Measurements from ENCODE around the gene PCNA.

PCNA gene

DNA sequence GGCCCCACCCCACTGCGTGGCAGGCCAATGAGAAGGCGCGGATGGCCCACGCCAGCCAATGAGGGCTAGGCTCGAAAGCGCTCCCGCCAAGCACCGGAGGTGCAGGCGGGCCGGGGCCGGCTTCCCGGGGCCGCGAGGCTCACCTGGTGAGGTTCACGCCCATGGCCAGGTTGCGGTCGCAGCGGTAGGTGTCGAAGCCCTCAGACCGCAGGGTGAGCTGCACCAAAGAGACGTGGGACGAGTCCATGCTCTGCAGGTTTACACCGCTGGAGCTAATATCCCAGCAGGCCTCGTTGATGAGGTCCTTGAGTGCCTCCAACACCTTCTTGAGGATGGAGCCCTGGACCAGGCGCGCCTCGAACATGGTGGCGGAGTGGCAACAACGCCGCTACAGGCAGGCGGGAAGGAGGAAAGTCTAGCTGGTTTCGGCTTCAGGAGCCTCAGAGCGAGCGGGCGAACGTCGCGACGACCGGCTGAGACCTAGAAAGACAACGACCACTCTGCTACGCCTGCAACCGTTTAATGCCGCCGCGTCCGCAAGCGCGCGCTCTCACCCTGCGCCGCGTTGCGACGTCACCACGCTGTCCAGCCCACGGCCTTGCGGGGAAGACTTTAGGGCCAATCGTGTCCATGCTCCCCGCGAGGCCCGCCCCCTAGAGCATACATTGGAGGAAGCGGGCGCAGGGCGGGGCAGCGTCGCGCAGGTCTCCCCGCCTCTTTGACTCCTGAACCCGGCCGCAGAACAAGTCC, at the start of gene PCNA:
TSS of gene PCNA (minus strand) at position 524 of the 750 bp plus-strand sequence. CDS start at position 364, 160 bp downstream.
- peak; percentile 96 to 98 for DNase-seq

DNA sequence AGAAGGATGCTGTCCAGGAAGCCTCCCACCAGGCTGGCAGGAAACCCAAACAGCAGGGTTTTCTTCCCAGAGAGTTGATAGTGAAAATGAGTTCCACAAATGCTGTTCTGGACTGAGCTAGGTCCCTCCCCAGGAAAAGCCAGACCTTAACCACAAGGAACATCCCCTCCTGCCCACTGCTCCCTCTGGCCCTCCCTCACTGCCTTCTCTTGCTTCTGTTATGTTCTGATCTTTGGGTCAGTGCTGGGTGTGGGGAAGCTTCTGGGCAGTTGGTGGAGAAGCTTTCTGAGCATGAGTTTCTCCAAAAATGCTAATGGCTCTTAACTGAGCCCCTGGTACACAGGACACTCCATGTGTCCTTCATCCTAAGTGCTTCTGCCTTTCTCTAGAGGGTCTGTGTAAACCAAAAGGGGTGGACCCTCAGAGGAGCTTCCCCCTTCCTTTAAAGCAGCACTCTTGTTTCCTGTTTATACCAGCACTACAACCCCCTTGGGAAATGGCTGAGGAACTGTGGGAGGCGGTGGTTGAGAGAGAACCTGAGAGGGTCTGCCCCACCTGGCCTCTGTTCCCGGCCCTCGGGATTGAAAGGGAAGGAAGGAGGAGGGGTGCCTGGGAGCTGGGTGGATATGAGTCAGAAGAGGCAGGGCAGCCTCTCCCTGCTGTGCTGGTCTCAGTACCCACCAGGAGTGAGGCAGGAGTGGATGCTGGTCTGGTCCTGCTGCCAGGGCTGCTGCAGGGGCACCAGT, 49.1 kb upstream of the PCNA start:
- peak; percentile 69 to 75 for DNase-seq

DNA sequence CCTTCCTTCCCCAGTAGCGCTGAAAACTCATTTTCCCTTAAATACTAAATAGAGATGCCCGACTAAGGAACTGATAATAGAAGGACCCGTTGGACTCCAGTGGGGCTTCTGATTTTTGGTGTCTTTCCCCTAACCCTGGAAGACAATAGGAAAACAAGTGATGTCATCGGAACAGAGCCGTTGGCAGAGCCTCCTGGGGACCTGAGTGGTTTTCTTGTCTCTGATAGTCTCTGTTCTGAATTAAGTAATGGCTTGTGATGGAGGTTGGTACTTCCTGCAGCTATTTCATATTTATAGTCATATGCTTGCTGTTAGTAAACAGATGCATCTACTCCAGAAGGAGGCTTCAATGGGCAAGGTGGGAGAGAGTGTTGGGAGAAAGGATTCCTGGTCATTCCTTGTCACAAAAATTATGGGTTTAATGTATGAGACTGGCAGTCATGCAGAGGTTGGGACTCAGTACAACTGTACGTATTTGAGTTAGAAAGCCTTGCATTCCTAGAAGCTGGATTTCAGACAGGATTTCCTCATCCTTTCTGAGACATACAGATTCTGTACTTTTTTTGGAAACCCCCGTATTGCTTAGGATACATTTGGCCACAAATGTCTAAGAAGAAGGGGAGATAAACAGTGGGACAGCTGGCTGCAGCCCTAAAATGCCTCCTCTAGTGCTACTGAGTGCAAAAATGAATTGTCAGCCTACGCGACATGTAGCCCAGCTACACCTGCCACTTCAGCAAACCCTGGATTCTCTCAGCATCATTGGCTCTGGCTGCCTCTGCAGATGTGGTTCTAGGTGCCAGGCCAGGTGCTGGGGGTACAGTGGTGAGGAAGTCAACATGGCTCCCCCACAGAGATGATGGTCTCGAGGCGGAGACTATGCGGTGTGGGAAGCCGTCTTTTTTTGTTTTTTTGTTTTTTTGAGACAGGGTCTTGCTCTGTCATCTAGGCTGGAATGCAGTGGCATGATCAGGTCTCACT, 45.2 kb upstream of the PCNA start:
- no peak for DNase-seq

DNA sequence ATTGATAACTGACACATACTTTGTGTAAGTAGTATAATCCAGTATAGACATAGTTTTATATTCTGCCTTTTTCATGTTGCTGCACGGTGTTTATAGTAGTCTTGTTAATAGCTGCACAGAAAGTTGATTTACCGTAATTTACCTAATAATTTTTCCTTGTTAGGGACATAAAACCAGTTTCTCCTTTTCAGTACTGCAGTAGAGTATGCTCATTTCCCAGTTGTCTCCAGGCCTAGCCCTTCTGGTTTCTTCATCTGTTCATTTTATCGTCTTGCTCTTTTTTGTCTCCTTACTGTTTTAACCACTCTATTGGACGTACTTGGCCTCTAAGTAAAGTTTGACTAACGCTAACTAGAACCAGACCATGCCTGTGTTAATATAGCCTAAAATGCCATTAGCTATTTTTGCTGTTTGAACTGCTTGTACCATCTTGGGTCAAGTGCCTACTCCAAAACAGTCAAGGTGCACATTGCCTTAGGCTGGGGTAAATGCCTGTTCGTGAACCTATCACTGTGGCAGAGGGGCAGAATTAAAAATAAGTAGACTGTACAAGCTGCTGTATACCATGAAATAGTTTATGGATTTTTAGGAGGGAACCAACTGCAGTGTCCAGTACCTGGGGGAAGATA, 41.9 kb upstream of the PCNA start:
- no peak for DNase-seq

DNA sequence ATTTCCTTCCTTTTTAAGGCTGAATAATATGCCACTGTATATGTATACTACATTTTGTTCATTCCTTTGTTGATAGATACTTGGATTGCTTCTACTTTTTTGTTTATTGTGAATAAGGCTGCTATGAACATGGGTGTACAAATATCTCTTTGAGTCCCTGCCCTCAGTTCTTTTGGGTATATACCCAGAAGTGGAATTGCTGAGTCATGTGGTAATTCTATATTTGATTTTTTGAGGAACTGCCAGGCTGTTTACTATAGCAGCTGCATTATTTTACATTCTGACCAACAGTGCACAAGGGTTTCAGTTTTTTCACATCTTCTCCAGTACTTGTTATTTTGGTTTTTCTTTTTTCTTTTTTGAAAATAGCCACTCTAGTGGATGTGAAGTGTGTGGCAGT, 41.1 kb upstream of the PCNA start:
- DNase-seq = peak; percentile 37 to 44

DNA sequence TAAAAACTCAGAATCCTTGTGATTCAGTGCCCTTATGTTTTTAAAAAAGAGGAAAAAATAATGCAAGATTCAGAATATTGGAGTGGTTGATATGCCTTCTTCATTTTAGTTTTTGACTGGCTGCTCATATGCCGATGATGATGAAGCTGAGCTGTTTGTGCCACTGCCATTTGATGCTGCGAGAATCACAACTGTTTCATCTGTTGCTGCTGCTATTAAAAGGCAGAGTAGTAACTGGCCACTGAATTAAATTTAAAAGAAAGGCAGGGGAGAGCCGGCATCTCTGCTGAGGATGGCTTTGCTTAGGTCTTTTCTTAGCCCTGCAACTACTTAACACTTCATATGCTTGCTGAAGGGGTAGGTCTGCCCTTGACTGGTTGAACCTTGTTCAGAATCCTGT, 40.2 kb upstream of the PCNA start:
- no peak for DNase-seq

DNA sequence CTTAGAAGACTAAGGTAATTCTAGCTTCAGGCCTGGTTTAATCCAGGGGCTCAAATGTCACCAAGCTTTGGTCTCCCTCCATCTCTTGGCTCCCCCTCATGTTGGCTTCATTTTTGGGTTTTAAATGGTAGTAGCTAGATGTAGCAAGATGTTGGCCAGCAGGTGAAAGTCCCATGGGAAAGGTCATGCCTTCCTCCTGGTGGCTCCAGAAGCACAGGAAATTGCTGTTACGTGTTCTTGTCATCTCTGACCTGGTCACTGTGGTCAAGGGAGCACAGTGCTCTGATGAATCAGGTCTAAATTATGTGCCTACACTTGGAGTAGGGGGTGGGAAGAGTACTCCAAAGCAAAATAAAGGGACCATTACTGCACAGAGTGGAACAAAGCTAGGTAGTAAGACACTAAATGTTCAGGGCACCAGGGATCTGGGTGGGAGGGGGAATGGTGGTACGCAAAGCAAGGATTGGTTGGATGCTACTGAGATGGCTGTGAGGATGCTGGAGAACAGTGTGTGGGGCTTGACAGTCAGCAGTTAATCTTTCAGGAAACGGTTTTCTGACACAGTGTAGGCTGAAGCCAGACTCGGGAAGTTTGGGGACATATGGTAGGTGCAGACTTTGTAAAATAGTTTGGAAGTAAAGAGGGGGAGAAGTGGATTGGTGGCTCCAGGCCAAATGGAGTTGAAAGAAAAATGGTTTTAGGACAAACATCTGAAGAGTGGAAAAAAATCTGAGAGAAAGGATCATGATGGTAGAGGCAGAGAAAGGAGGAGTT, 37.1 kb upstream of the PCNA start:
- peak; percentile 13 to 49 for DNase-seq

DNA sequence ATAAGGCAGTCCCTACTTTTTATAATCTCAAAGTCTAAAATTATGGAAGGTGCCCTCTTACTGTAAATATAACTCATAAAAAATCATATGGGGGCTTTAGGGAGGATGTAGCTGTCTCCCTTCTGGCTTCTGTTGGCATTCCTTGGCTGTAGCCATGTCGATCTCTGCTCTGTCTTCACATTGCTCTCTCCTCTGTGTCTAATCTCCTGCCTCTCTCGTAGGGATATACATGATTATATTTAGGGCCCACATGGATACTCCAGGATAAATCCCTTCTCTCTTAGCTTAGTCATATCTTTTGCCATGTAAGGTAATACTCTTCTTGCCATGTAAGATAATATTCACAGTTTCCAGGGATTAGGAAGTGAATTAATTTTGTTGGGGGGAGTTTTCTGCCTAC, 35.6 kb upstream of the PCNA start:
- no peak for DNase-seq

DNA sequence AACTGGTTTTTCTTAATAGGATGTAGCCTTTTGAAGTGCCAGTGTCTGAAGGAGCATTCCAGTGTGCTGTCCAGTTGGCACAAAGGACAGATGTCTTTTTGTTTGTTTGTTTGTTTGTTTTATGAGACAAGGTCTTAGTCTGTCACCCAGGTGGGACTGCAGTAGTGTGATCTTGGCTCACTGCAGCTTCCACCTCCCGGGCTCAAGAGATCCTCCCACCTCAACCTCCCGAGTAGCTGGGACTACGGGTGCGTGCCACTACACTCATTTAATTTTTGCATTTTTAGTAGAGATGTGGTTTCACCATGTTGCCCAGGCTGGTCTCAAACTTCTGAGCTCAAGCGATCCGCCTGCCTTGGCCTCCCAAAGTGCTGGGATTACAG, 34.8 kb upstream of the PCNA start:
- no peak for DNase-seq

DNA sequence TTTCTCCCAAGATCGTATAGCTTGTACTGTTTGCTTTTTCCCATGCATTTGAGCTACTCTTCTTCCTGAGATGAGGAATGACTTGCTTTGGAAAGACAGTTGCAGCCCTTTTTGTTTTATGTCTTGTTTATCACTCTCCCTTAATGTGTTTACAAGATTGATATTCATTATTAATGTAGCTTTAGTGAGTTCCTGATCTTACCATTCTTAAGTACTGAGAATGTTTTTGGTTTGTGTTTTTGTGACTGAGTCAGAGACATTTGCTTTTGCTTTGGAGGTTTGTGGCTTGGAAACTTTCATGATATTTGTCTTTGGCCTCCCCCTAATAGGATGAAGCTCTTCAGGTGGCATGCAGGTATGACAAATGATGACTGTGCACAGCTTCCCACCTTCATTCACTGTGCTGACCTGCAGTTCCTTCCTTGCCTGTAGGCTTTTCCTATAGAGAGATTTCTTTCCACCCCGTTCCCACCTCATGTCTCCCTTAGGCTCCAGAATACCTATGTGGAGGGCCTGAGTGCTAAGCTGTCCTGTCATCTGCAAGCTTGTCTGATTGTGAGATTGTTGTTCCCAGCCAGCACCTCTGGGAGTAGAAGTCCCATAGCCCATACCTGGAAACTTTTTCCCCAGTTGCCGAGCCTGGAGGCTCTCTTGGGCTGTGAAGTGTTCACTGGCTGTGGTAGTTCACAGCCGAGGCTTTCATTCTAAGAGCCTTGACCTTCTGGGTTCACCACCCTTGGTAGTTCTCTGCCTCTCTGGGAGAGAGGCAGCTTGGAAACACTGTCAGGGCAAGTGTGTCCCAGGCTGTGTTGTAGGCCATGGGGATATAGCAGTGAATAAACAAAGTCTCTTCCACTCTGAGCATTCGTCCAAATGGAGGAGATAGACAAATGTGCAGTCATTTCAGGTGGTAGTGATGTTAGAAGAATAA, 34.1 kb upstream of the PCNA start:
- DNase-seq = no peak

DNA sequence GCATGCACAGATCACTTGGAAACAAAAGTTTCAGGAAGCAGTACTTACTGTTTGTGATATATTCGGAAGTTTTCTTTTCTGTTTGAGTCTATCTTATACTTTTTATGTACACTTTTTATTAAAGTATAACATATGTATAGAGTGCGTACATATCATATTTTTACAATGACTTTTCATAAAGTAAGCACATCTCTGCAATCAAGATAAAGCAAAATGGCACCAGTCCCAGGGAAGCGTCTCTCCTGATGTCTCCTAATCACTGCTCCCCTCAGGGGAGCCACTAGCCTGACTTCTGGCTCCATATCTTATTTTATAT, 33.4 kb upstream of the PCNA start:
- no peak for DNase-seq

DNA sequence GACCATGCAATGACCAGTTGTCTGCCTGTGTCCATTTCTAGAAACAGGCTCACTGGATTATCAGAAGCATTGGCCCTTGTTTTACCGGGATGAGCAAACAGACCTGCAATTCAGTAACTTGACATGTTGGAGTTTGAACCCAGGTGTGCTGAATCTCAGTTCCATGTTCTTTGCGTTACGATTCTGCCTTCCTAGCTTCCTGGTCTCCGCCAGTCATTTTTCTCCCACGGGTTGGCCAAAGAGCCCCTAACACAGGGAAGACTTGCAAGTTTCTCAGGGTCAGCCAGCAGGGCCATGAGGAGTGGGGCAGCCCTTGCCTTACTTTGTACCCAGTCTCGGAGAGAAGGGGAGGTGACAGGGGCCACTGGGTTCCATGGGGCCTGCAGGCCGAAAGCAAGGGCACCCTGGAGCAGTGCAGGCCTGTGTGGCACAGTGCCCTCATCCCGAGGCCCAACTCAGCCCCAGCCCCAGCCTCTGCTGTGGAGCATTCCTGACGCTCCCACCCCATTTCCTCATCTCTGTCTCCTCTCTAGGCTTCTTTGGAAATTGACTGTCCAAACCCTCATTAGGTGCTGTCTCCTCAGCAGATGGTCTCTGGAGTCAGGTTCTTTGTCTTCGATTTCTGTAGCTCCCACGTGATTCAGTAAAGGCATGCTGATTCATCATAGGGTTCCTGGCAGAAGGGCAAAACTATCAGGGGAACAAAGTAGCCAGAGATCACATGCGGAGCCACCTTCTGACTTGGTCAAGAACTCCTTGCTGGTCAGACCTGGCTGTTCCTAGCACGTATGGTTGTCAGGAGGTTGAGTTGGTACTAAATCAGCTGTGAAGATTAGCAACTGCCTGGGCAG, 30.7 kb upstream of the PCNA start:
- DNase-seq = no peak

DNA sequence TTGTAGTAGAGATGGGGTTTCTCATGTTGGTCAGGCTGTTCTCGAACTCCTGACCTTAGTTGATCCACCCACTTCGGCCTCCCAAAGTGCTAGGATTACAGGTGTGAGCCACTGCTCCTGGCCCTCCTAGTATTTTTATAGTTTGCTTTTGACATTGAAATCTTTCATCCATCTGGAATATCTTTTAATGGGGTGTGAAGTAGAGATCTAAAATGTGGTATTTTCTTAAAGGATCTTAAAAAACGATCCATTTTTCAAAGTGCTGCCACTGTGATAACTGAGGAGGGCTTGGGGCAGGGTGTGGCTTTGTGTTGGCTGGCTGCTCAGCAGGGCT, 30.1 kb upstream of the PCNA start:
- DNase-seq = no peak

DNA sequence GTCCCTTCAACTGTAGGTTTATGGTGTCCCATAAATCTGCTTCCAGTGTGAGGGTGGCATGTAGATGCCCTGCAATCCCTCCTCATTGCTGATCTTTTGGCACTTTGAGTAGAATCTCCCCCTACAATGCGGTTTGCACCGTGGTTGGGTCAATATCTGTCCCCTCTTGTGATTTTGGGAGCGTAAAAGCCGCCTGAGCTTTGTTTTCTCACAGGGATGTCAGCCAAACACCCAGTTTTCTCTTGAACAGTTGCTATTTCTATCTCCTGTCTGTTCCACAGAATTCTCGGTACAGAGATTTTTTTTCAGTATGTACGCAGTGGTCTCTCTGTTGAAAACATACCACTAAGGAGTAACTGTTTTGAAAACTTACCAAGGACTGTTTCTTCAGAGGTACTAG, 28.8 kb upstream of the PCNA start:
- DNase-seq = no peak

DNA sequence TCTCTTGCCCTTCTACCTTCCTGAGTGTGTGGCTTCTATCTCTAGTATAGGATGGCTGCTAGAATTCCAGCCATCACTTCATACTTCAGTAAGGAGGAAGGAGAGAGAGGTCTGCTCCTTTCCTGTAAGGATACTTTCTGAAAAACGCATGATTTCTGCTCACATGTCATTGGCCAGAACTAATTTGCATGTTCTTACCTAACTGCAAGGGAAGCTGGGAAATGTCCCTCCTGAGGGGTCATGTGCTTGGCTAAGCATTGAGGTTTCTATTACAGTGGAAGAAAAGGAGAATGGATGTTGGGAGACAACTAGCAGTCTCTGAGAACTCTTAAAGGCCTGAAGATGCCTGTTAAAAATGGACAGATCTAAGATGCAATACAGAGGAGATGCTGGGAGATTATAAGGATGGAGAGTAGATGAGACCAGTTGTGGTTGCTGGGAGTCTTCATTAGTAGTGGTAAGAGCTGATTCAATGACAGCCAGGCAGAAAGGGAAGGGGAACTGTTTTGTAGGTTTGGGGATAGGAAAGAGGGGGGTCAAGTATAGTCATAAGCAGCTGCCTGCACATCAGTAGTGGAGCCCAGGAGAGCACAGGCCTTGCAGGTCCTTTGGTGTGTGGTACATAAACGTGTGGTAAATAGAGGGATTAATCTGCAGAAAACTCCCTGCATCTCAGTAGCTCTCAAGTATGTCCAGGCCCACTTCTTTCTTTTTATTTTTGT, 27.3 kb upstream of the PCNA start:
- peak; percentile 15 to 20 for DNase-seq

DNA sequence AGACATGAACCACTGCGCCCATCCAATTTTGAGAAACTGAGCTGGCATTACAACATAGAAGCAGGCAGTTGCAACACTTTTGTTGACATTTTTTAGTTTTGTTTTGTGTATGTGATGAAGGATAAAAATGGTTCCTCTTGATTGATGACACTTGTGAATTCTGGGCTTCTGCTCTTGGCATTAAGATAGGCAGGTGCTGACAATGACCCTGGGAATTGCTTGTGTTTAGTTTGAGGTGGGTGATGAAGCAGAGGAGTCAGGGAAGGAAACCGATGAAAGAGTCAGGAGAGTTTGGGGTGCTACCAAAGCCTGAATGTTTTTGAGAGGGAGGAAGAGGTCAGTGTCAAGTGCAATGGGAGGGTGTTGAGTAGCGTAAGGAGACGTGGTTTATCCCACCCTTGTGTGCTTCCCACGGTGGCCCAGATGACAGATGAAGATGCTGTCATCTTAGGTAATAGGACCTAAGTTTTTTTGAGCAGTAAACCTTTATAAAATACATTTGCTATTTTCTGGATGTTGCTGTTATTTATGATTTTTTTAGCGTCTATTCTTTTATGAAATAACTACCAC, 26.4 kb upstream of the PCNA start:
- DNase-seq = no peak

DNA sequence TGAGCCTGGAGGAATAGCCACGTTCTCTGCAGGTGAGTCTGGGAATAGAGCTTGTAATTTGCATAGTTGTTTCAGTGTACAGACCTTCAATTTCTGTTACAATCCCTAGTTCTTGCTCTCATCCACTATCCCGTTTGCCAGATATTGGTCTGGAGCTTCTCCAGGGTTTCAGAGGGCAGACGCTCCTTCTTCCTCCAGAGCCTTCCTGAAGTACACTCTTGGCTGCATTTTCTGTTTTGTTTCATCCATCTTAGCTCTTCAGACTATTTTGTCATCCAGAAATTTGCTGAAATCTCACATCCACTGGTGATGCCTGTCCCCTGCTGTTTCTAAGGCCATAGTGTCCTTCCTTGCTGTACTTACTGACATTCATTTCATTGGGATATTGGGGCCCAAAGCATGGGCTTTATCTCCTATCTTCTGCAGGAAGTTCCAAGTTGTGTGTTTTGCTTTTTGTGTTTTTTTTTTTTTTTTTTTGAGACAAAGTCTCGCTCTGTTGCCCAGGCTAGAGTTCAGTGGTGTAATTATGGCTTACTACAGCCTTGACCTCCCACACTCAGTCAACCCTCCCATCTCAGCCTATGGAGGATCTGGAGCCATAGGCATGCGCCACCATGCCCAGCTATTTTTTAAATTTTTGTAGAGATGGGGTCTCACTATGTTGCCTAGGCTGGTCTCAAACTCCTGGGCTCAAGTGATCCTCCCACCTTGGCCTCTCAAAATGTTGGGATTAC, 25.8 kb upstream of the PCNA start:
- no peak for DNase-seq

DNA sequence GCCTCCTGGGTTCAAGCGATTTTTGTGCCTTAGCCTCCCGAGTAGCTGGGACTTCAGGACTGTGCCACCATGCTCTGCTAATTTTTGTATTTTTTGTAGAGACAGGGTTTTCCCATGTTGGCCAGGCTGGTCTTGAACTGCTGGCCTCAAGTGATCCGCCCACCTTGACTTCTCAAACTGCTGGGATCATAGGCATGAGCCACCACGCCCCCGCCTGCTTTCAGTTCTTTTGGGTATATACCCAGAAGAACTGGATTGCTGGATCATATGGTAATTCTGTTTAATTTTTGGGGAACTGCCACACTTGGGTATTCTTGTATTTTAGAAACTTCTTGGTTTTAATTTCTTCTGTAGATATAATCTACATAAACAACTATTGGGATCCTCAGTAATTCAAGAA, 24.1 kb upstream of the PCNA start:
- DNase-seq = no peak
